ENCODE data around the gene NOD1.
A peak's percentile ranks its signal among the peaks of the same experiment; 100 is the strongest.

The NOD1 gene

GRCh38 chr7:30448461-30449189 is 30.0 kb downstream of the NOD1 start:
- no peak for DNase-seq (ENCODE audit: low spot score)

DNA sequence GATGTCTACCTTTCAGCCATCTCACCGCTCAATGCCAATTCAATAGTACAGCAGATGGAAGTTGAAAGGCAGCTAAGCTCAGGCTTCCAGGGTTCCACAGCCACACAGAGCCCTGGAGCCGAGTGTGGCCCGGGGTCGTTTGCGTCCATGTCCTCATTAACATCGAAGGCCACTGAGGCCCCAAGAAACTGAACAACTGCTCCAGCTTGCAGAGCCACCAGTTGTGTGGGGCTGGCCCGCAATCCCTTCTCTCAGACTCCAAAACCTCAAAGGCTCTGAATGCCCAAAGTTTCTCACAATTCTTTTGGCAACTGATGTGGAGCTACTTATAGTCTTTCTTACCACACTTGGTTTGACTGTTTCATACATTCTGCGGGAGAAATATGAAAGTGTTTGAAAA is 31.1 kb downstream of the NOD1 start:
- DNase-seq (ENCODE audit: low spot score): no peak

DNA sequence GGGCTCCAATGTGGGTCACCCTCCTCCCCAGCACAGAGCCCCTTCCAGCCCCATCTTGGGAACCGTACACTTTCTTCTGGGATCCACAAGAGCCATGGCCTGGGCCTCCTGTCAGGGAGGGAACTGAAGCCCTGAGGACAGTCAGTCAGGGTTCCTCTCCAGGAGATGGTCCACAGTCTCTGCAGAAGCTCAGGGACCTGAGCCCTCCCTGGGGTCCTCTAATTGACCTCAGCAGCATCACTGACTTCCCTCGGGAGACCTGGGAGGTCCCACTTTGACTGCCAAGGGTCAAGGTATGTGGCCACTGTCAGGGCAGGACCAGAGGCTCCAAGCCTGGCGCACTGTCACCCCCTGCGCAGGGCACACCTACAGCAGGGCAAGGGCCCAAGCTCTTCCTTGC is 32.3 kb downstream of the NOD1 start:
- no peak for DNase-seq (ENCODE audit: low spot score)

DNA sequence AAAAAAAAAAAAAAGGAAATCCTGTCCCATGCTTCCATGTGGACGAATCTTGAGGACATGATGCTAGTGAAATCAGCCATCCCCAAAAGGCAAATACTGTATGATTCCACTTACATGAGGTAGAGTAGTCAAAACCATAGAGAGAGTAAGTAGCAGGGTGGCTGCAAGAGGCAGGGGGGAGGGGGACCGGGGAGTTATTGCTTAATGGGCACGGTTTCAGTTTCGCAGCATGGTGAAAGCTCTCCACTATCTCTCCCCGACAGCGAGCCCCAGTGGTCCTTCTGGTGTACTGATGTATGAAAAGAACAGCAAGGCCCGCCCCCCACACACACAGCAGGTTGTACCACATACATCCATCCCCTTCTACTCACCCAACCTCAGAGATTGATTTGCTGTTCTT is 32.8 kb downstream of the NOD1 start:
- DNase-seq (ENCODE audit: low spot score): peak; percentile 64

DNA sequence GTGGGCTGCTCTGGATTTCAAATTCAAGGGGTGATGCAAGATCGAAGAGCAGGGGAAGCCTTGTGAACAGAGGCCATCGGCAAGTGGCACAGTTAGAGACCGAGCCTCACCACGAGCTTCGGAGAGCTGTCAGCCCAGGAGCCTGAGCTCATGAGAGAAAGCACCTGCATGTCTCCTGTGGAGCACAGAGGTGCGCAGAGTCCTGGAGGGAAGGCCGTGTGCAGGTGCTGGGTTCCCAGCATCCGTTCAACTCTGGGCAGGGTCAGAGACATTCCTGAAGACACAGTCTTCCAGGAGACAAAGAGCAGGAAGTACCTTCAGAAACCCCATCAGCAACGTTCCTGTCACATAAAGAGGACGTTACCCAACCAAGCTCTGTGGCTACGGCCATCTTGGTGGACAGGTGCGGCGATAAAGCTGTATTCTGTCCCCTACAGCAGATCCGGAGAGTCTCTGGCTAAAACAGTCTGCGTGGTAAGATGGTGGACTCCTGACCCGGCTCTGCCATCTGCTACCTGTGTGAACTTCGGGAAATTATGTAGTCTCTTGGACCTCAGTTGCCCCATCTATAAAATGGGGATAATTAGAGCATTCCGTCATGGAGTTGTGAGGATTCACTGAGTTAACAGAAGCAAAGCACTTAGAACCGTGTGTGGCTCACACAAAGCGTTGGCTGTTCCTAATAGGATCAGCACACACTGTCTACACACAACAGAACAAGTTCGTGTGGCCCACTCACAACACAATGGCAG is 40.6 kb downstream of the NOD1 start:
- no peak for DNase-seq (ENCODE audit: low spot score)

DNA sequence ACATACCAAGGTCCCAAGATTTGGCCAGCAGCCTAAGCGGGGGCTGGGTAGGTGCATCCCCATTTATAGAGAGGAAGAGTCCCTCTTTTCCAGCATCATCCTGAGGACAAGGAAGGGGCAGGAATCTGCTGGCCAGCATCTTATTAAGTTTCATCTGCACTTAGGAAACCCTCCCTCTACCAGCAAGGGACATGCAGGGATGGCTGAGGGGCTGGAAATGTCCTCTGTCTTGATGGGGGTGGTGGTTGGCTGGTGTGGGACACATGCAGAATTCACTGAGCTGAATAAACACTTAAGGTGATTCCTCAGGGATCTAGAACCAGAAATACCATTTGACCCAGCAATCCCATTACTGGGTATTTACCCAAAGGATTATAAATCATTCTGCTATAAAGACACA is 42.1 kb downstream of the NOD1 start:
- no peak for DNase-seq (ENCODE audit: low spot score)

GRCh38 chr7:30436046-30436445 is 42.5 kb downstream of the NOD1 start:
- DNase-seq (ENCODE audit: low spot score): no peak

DNA sequence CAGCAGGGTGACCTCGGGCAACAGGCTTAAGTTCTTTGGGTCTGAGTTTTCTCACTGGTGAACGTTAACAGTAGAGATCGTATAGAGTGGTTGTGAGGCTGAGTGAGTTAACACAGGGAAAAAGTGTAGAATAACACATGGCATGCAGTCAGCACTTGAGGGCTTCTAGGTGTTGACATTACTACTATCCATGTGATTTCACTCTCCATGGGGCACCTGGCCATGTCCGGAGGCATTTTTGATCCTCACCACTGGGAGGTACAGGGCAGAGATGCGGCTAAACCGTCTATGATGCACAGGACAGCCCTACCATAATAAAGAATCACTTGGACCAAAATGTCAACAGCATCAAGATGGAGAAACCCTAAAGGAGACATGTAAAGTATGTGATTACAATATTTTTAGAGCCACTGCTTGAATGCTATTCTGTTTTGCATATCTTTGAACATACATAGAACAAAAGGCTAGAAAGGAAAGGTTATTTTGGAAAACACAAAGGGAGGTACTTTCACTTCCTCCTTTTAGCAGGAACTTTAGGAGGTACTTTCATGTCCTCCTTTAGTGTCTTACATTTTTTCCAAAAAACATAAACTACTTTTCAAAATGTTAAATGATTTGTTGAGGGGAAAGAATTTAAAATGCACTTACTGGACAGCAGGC is 44.3 kb downstream of the NOD1 start:
- no peak for DNase-seq (ENCODE audit: low spot score)

GRCh38 chr7:30433506-30433905 is 45.1 kb downstream of the NOD1 start:
- DNase-seq (ENCODE audit: low spot score): no peak

GRCh38 chr7:30433082-30433481 is 45.5 kb downstream of the NOD1 start:
- DNase-seq (ENCODE audit: low spot score): no peak

DNA sequence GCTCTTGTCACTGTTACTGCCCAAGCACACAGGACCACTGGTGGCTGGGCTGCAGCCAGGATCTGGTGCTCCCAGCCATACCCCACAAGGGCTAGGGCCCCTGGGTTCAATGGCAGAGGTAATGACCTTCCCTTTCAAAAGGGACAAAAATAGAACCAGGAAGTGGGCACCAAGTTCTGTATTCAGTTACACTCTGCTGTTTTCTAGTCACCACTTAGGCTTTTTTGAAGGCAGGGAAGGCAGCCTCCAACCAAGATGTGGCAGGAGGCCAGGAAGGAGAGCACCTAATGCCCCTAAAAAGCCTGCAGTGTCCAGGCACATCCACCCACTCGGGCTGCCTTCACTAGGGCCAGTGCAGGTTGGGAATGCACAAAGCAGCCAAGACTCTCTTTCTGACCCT is 47.8 kb downstream of the NOD1 start:
- no peak for DNase-seq (ENCODE audit: low spot score)

GRCh38 chr7:30430276-30430675 is 48.3 kb downstream of the NOD1 start:
- no peak for DNase-seq (ENCODE audit: low spot score)

GRCh38 chr7:30429156-30429530 is 49.4 kb downstream of the NOD1 start:
- DNase-seq (ENCODE audit: low spot score): no peak

GRCh38 chr7:30428246-30429155 is 50.1 kb downstream of the NOD1 start:
- DNase-seq (ENCODE audit: low spot score): no peak

- no peak for DNase-seq (ENCODE audit: low spot score)
These were observed 51.1 kb downstream of the NOD1 start for GRCh38 chr7:30427296-30428070.

- no peak for DNase-seq (ENCODE audit: low spot score)
These were observed 54.1 kb downstream of the NOD1 start for GRCh38 chr7:30424506-30424905.

- no peak for DNase-seq (ENCODE audit: low spot score)
These were observed 54.6 kb downstream of the NOD1 start for GRCh38 chr7:30423788-30424505.

GRCh38 chr7:30422922-30423321 is 55.7 kb downstream of the NOD1 start:
- DNase-seq (ENCODE audit: low spot score): no peak

- no peak for DNase-seq (ENCODE audit: low spot score)
These were observed 56.9 kb downstream of the NOD1 start for GRCh38 chr7:30421647-30422196.

- no peak for DNase-seq (ENCODE audit: low spot score)
These were observed 57.9 kb downstream of the NOD1 start for GRCh38 chr7:30420662-30421061.
